Activated T-helper 1 cell treated with Interleukin-2 at 50 U/mL for 16 hours (primary cell): Measurements from ENCODE around the gene ZCCHC14.
"Not testable (repeated sequence)": the region's sequence is repeated elsewhere in the genome, so short reads cannot be mapped to it uniquely, and the experiment has no call there.

ENCODE experiments used
- DNase-seq: peaks from one replicate; pipeline ENCODE4 v3.0.0-alpha.2; 2020; ENCODE audit warnings: low read depth

The ZCCHC14 gene

GRCh38 chr16:87497023-87497766, 4.4 kb upstream of the ZCCHC14 start:
- DNase-seq = not testable (repeated sequence)

DNA sequence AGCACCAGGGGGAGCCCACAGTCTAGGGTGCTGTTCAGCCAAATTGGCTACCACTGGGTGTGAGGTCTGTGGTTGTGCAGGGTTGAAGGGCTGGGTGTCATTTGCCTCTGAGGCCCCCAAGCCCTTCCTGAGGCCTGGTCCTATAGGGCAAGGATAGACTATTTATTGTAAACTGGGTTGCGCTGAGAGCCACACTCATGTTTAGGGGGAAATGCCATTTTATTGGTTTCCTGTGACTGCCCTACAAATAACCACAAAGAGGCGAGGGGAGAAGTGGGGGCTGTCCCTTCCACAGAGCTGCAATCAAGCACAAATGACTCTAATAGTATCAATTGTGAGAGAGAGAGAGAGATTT, 3.6 kb upstream of the ZCCHC14 start:
- DNase-seq = no peak

GRCh38 chr16:87495578-87496446, 3.0 kb upstream of the ZCCHC14 start:
- DNase-seq = no peak

DNA sequence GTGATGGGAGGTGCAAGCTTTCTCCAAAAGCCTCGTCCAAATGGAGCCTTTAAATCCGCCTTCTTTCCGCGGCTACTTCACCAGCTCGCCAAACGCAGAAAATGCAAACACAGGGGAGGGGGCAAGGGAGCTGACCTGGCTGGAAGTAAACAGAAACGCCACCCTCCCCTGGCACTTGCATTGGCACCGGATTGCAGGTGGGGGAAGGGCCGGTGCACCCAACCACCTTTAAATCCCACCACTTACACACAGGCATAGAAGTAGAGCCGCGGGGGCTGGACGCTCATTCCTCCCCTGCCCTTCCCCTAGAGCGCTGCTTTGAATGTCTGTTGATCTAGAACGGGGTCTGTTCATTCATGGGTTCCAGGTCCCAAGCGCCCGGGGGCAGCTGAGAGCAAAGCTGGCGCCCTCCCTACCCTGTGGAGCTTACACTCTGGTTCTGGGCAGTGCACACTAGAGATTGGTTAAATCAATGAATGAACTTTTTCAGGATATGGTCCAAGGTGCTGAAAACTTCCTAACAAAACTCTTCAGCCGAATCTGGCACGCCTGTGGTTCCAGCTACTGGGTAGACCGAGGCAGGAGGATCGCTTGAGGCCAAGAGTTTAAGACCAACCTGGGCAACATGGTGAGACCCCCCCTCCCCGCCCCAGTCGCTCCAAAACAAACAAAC, 920 bp upstream of the ZCCHC14 start:
- no peak for DNase-seq

DNA sequence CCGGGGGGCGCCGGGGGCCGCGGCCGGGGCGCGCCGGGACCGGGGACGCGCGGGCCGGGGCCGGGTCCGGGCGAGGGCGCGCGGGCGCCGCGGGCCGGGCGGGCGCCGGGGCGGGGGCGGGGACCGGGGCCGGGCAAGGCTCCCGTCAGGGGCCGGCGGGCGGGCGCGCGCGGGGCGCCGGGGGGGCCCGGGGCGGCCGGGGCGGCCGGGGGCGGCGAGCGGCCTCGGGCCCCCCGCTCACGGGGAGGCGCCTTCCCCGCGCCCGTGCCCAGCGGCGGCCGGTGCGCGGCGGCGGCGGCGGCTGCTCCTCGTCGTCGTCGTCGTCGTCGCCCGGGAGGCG, 563 bp downstream of the ZCCHC14 start:
- no peak for DNase-seq

GRCh38 chr16:87491522-87492290, 1.1 kb downstream of the ZCCHC14 start:
- DNase-seq = no peak

GRCh38 chr16:87490799-87491521, 1.9 kb downstream of the ZCCHC14 start:
- DNase-seq = peak; percentile 26

- no peak for DNase-seq
These were observed 2.6 kb downstream of the ZCCHC14 start for GRCh38 chr16:87490096-87490798.

- no peak for DNase-seq
These were observed 3.3 kb downstream of the ZCCHC14 start for GRCh38 chr16:87489434-87490045.

DNA sequence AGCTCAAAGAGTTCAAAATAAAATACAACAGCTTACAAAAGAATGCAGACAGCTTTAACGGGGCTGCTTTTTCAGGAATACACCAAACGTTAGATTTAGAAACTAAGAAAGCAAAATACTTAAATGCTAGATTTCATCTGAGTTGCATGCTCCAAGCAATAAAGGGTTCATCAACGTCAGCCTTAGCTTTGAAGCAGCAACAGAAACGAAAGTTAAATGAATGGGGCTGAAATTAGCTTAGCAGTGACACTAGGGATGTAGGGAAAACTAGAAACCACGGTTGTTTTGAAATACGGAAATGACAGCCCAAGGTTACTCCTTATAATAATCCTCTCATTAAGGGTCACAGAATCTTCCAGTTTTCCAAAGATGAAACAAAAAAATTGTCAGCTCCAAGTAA, 3.9 kb downstream of the ZCCHC14 start:
- DNase-seq = not testable (repeated sequence)

GRCh38 chr16:87487361-87487924, 5.4 kb downstream of the ZCCHC14 start:
- DNase-seq = no peak

DNA sequence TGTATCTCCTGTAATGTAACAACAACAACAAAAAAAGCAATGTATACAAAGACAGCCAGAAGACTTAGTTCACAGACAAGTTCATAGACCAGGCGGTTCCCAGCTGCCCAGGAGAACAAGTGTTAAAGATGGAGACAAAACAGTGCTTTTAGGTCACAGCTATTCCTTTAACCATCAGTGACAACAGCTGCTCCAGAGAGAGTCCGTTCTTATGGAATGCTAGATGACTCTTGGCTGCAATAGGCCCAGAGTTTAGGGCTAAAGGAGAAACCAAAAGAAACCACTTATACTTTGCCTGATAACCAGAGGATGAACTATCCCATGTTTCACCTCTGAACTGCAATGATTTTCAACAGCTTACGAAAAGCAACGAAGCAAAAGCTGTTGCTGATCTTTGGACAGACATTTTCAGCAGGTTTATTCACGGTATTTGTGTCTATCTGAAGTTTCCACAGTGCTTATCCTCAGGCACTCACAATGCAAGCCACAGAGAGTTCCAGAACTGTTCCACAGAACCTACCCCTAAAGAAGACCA, 6.0 kb downstream of the ZCCHC14 start:
- DNase-seq = no peak

DNA sequence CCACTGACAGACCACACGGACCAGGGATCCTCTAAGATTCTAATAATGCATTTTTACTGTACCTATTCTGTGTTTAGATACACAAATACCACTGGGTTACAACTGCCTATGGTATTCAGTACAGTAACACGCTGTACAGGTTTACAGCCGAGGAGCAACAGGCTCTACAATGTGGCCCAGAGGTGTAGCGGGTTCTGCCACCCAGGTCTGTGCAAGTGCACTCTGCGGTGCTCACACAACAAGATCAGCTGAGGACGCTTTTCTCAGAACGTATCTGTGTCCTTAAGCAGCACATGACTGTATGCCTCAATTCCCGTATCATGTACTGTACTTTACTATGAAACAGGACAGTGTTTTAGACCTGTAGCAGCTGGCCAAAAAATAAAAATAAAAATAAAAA, 6.5 kb downstream of the ZCCHC14 start:
- DNase-seq = no peak

DNA sequence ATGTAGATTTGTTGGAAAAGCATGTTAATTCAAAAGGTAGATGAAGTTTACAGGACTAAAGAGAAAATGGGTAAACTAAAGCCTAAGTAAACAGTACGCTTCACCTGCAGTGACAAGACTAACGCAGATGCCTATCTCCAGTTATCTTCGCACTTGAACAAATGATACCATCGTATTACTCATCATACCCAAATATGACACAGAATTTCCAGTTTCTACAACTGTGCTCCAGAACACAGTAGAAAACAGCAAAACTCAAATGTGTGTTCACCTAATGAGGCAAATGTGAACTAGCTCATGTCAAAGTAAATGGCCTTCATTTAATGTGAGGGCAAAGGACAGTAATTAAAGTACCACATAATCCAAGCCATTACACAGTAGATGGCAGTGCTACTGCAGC, 7.0 kb downstream of the ZCCHC14 start:
- DNase-seq = not testable (repeated sequence)

DNA sequence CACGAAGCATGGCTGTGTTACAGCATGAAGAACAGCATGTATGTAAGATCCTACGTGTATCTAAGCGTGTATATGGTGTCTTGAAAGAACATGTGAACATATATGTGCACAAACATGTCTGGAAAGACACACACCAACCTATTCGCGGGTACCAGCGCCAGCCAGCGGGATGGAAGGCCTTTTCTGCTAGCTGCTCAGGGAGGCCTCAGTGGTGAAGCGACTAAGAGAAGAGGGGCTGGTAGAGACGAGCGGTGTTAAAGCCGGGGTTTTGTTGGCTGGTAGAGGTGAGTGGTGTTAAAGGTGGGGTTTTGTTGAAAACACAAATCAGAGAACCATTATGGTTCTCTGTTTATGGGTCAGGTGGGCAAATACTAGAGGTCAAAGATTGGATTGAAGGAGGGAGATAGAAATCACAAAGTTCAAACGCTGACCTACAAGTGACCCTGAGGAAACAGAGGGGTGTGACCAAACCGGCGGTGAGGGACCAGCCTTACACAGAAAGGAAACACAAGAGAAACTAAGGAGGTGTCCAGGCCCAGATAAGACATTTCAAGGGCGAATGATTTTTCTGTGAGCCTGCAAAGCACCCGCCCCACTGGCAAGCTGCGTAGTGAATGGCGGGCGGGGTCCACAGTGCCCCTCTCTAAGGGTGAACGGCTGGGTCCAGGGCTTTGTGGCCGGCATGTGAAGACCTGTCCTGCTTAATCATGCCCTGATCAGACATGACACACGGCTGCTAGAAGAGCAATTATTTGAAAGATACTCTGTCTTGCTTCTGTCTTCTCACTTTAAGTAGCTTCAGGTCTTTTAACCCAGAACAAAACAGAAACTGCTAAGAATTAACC, 8.1 kb downstream of the ZCCHC14 start:
- no peak for DNase-seq

DNA sequence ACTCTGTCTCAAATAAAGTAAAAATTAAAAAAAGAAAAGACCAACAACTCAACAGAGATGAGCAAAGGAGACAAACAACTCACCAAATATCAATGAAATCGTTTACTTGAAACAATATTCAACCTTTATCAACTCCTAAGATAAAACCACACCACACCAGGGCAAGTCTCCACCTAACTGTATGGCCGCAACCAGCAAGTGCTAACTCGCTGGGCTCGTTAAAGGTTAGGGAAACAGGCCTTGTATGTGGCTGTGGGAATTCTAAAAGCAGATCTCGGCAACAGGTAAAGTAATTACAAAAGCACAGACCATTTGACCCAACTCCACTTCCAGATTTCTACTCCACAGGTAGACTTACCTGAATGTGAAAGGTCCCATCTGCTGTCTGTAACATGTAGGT, 9.3 kb downstream of the ZCCHC14 start:
- no peak for DNase-seq

DNA sequence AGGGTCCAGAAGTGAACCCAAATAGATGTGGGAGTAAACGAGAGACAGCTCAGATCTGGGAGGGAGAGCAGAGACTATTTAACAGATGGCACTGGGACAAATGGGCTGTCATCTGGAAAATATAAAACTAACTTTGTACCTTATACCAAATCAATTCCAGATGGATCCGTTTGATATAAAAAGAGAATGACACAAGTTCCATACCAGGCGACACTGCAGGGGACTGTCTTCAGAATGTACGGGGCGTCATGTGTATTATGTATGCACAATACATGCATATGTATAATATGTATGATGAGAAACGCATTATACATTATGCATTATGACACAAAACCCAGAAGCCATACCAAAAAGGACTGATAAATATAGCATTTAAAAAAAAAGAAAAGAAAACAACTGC, 10.2 kb downstream of the ZCCHC14 start:
- not testable (repeated sequence) for DNase-seq

DNA sequence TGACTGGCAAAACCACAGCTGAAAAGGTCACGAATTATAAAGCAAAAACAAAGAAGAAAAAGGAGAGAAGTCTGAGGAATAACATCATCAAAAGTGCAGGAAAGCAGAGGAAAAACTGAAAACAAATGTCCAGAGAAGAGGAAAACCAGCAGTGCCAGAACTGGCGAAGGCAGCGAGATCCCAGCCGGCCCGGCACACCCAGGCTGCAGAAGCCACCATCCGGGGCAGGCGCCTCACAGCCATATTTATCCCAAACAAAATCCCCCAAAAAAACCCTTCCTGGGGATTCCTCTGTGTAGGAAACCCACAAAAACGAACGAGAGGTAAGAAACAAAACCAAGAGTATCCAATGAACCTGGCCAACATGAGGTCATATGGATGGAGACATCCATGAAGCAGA, 10.6 kb downstream of the ZCCHC14 start:
- no peak for DNase-seq

- DNase-seq = not testable (repeated sequence)
These were observed 11.1 kb downstream of the ZCCHC14 start for GRCh38 chr16:87481711-87482110.
